Measurements from ENCODE around the gene HJURP. TPM values are rescaled to one million over a fixed set of nuclear protein-coding genes. Genes with fewer than 3 reads are reported as not detected.

Gene HJURP
- polyA plus RNA-seq, 3 donors: 23.2 to 25.0 (median 24.1) TPM

DNA sequence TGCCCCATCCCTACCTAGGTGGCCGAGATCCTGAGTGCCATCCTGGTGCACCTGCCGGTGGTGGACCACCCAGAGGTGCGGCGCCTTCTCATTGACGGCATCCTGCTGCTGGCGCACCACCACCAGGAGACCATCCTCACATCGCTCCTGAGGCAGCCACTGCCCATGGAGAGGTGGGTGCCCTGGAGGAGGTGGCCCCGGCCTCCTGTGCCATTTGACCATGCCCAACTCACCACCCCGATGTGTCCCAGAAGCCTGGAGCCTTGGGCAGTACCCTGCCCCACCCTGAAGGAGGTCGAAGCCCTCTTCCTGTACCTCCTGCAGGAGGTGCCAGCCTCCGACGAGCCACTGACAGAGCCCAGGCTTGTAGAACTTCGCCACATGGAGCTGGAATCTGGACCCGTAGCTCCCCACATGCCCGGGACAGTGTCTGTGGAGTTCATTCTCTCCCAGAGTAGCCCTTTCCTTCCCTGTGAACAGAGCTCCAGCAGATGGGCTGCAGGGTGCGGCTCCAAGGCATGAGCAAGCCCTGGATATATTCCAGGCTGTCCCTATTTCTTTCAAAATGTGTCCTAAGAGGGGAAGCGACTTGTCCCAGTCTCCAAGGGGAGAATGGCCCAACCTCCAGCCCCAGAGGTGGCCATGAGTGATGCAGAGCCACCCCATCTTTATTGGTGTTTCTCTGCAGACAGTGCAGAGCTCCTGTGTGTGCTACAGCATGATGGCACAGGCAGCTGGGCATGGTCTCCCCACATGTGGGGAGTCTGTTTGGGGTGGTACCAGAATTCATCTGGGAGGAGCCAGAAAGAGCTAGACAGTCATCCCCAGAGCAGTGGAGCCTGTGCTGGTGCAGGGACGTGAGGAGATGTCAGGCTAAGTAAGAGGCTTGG is 34.2 kb downstream of the HJURP start:
- no peak for DNase-seq (ENCODE audit: extremely low read depth in 1 of 11, low read depth in 9 of 11, low spot score in 4 of 11)

DNA sequence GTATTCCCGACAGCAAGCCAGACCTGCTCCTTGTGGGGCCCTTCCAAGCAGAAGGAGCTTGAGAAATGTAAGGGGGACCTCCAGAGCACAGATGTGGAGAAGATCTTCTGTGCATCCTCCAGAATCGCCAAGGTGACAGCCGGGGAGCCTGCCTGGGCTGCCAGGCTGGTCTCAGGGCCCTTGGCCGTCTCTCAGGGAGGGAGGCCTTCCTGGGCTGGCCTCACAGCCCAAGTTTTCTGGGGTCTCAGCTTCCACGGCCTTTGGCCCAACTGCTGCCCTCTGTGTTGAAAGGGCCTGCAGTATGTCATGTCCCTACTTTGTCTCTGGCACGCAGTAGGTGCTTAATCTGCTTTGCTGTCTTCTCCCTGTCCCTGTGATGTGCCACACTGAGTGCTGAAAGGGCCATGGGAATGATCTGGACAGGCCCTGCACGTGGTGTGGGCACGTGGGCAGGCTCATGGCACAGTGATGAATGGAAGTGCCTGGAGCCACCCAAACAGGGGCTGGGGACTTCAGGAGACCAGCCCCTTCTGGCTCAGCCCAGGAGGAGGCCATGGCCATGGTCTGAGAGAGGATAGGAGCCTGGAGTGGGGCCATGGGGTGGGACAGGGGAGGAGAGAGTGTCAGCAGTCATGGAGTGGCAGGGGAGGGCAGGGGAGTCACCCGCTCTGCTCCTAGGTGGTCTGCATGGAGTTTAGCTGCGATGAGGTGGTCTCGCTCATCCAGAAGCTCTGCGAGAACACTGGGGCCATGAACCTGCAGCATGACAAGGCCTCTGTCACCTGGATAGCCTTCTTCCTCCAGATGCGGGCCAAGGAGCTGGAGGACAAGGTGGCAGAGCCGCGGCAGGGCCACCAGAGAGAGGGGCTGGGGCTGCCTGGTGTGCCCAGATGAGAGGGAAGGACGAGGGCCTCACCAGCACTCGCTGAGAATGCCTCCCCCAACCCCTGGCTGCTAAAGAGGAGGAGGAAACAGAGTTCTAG is 35.4 kb downstream of the HJURP start:
- DNase-seq (ENCODE audit: extremely low read depth in 1 of 11, low read depth in 9 of 11, low spot score in 4 of 11): no peak

DNA sequence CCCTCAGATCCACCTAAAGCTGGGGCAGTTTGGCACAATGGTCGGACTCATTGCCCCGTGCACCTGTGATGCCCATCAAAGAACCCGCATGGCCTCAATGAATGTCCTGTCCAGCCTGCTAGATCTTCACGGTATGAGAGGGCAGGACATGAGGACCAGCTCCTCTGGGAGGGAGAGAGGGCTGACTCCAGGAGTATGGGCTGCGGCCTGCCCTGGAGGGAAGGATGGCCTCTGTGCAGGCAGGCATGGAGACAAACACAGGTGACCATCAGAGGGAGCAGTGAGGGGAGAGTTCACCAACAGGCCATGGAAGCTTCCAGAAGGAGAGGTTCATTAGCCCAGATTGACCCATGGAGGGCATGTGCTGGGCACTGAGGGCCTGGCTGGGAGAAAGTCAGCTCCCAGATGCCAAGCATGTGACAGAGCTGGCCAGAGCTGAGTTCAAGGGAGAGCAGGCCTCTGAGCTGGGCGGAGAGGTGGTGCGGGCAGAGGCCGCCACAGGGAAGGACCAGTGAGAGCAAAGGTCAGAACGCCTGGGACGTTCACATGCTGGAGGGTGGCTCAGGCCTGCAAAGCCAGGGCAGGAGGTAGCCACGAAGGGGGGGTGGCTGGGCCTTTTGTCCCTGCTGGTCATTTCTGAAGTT is 36.2 kb downstream of the HJURP start:
- no peak for DNase-seq (ENCODE audit: extremely low read depth in 1 of 11, low read depth in 9 of 11, low spot score in 4 of 11)

- DNase-seq (ENCODE audit: extremely low read depth in 1 of 11, low read depth in 9 of 11, low spot score in 4 of 11): no peak
Measured at GRCh38 chr2:233817361-233817911, 36.9 kb downstream of the HJURP start.

GRCh38 chr2:233816771-233817170 is 37.6 kb downstream of the HJURP start:
- DNase-seq (ENCODE audit: extremely low read depth in 1 of 11, low read depth in 9 of 11, low spot score in 4 of 11): no peak

DNA sequence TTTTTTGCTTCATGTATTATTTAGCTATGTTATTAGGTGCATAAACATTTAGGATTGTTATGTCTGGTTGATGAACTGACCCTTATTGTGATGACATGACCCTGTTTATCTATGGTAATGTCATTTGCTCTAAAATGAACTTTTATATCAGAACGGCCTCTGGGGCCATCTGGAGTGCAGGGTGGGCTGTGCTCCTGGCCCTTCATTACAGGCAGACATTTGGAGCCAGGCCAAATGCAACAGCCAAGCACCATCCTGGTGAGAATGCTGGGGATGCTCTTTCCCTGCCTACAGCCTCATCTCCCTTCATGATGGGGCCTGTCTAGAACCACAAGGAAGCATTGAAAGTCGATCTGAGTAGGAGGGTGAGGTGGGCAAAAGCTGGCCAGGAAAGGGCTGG is 38.0 kb downstream of the HJURP start:
- no peak for DNase-seq (ENCODE audit: extremely low read depth in 1 of 11, low read depth in 9 of 11, low spot score in 4 of 11)

- no peak for DNase-seq (ENCODE audit: extremely low read depth in 1 of 11, low read depth in 9 of 11, low spot score in 4 of 11)
Measured at GRCh38 chr2:233815861-233816260, 38.5 kb downstream of the HJURP start.

GRCh38 chr2:233814056-233814835 is 40.1 kb downstream of the HJURP start:
- DNase-seq (ENCODE audit: extremely low read depth in 1 of 11, low read depth in 9 of 11, low spot score in 4 of 11): peak in 1 of 11 donors; percentile 17

DNA sequence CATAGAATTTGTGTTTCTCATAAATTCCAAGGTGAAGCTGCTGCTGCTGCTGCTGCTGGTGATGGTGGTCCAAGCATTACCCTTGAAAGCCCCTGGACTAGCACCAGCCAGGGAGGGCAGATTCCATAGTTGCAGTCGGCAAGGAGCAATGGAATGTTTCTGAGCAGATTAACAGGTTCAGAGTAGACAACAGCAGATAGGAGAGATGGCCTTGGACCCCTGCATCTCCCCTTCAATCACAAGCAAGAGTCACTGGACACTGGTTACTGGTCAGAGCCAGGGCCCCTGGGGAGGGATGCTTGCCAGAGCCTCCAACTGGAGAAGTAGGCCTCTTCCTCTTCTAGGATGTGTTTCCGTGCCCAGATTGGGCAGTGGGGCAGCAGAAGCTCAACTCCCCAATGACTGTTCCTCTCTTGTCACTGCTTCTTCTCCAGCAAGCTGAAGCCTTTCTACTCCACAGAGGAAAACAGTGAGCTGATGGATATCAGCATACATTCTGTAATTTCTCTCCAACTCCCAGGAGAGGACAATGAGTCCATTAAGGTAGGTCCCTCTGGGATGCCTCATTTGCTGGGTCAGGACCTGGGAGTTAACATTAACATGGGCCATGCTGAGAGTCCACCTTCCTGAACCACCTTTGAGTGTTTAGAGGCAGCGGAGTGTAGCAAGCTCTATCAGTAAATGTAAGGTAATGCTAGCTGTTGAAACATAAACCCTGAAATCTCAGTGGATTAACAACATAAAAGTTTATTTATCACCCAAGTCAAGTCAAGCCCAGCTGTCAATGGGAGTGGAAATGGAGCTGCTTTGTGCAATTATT is 40.9 kb downstream of the HJURP start:
- peak in 8 of 11 donors; percentile 13 to 51 (median 24) for DNase-seq (ENCODE audit: extremely low read depth in 1 of 11, low read depth in 9 of 11, low spot score in 4 of 11)

DNA sequence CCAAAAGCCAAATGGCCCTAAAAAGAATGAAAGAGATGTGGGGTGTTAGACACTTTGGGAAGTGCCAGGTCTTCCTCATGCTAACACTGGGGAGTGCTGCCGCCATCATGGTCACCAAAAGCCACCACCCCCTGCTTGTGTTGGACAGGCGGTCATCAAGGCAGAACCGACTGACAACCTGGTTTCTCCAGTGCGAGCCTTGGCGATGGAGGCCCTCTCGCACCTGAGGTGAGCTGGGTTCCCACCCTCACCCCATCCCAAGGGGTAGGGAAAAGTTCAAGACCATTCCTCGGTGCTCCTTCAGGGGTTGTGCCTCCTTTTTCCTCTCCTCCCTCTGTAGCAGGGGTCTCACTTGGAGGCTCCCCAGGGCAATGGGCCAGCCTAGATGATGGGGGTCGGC is 42.6 kb downstream of the HJURP start:
- no peak for DNase-seq (ENCODE audit: extremely low read depth in 1 of 11, low read depth in 9 of 11, low spot score in 4 of 11)

DNA sequence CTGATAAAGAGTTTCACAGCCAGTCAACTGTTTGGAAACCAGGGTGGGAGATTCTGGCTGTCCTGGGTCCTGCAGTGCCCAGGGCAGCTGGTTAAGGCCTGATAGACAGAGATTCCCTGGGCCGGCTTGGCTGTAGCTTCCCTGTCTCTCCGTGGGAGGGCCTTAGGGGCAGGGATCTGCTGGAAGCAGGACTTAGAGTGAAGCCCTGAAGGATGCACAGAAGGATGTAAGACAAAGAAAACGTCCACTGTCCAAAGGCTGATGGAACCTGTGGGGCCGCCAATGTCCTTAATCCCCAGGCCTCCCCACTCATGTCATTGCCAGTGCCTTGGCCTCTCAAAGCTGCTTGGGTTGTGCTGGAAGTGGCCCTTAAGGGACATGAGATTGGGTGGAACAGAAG is 43.2 kb downstream of the HJURP start:
- DNase-seq (ENCODE audit: extremely low read depth in 1 of 11, low read depth in 9 of 11, low spot score in 4 of 11): no peak

DNA sequence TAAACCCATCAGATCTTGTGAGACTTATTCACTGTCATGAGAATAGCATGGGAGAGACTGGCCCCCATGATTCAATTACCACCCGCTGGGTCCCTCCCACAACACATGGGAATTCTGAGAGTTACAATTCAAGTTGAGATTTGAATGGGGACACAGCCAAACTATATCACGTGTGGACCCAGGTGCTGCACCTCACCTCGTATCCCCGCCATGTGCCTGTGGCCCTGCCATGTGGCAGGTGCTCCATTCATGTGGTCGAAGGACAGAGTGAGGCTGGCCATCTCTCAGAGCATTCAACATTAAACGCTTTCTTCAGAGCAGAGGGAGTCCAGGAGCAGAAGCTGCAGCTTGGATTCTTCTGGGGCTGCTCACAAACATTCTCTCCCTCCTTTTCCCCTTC is 44.0 kb downstream of the HJURP start:
- no peak for DNase-seq (ENCODE audit: extremely low read depth in 1 of 11, low read depth in 9 of 11, low spot score in 4 of 11)

GRCh38 chr2:233807966-233808935 is 46.1 kb downstream of the HJURP start:
- DNase-seq (ENCODE audit: extremely low read depth in 1 of 11, low read depth in 9 of 11, low spot score in 4 of 11): no peak

- DNase-seq (ENCODE audit: extremely low read depth in 1 of 11, low read depth in 9 of 11, low spot score in 4 of 11): no peak
Measured at GRCh38 chr2:233807215-233807865, 47.0 kb downstream of the HJURP start.

DNA sequence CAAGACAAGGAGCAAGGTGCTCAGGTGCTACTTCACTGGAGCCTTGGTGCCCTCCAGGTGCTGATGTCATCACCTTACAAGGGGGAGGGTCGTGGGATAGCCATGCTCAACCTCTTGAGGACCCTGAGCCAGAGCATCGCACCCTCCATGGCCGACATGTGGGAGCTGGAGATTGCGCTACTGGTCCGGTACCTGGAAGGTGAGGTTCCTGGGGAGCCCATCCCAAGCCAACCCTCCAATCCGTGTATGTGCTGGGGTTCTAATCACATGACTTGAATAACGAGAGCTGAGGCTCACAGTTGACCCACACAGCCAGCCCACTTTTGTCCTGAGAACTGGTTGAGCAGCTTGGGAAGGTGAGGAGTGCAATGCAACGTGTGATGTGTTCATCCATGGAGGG is 50.3 kb downstream of the HJURP start:
- no peak for DNase-seq (ENCODE audit: extremely low read depth in 1 of 11, low read depth in 9 of 11, low spot score in 4 of 11)

Data from renal cortex interstitium (tissue), 11 donors.